HL-60/S4 treated with phorbol 12-myristate 13-acetate at 8.2 ng/mL for 4 days and 3 days (cell line): ENCODE results near the gene HAL.

Experiments
- in situ Hi-C: fragments of 300-500 bp; cut with MboI; formaldehyde crosslinking; loops from 2 replicates; pipeline ENCODE4 v1.15.0; 2022; ENCODE audit warnings: low sequenced_read_pairs

The HAL gene

DNA sequence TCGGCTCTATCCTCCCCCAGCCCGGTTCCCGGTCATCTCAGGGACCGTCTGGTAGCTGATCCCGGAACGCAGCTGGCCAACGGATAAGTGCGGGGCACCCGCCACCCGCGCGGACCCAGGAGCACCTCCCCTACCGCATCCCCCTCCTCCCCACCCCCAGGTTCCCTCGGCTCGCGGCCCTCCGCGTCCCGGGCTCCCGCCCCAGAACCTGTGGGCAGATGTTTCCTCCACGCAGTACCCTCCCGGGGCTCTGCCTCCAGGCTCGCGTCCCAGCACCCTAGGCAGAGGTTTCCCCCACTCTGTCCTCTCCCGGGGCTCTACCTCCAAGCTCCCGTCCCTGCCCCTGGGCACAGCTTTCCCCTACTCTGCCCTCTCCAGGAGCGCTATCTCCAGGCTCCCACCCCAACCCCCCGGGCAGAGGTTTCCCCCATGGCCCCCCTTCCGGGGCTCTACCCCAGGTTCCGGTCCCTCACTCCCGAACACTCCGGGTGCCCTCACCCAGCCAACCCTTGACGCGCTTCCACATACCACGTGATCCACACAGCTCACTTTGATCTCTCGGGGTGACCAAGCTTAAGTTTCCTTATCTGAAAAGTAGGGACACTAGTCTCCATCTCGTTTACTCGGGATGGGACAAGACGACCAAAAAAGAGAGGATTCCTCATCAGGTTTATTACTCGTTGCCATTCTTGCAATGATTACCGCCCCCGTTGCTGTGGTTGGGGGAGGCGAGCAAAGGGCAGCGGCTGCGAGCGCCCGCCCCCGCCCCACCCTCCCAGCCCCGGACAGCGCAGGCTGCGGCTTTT is 53.4 kb downstream of the HAL start, which contains the start of gene CCDC38:
CCDC38 (minus strand) TSS at position 91 of the 806 bp plus-strand sequence. CDS start 6,105 bp downstream, outside the sequence.
- in situ Hi-C loops: no loop called here

DNA sequence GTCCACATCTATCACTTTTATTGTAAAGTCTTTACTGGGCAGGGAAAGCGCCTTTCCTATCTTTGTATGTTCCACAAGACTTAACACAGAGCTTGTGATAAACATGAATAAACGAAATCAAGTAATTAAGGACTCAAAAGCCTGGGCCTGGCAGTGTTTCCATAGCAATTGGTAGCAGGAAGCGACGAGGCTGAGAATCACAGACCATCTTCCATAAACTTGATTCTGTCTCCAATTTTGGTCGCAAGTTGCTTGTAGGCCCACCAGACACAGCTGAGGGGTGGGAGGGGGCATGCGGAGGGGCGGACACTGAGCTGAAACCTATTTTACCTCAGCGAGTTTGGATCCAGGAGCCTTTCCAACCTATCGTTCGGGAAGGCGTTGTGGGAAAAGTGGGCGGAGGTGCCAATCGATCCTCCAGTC is 54.0 kb downstream of the HAL start:
- in situ Hi-C loops: no loop called here

DNA sequence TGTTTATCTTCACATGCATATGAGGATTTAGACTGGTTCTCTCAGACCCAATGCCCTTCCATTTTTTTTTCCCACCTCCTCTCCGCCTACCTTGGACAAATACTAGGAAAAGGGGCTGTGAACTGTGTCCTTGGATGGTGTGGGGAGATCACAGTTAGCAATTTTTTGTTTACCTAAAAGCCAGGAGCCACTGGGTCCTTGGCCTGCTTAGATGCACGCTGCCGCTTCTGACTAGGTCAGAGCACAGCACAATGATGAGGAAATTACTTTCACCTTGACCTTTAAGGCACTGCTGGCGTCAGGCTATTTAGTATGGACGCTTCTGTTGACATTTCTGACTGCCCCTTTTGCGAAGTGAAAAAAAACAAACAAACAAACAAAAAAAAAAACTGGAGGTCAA is 55.6 kb downstream of the HAL start:
- in situ Hi-C loops: no loop called here
